HepG2 (cell line): ENCODE results near the gene COL8A1. TPM values are rescaled to one million over a fixed set of nuclear protein-coding genes. Genes with fewer than 3 reads are reported as not detected.

Experiments
- ATAC-seq: fragments of 200-7000 bp; cut with Tn5 transposase; 3 replicates; pipeline ENCODE4 v1.9.1; 2020; ENCODE audit warnings: mild to moderate bottlenecking, moderate library complexity
- BruUV-seq: library from RNA; stranded (reverse); fragments of 400-500 nt; replicated peaks from 2 replicates; lab custom pipeline; 2021; lab: Mats Ljungman, UMichigan
- CTCF ChIA-PET: fragments of 300-600 bp; formaldehyde crosslinking; extraction: SDS; loops from one replicate; lab custom pipeline; 2021; ENCODE audit warnings: low total read pairs, inconsistent platforms, low intra/inter-chr PET ratio; lab: Yijun Ruan, JAX
- POLR2A ChIA-PET: fragments of 350-600 bp; sonication (Branson Sonifier 250); formaldehyde crosslinking; loops from one replicate; lab custom pipeline; 2020; ENCODE audit warnings: antibody characterized with exemption, inconsistent platforms; lab: Yijun Ruan, JAX
- DNase-seq: peaks from one replicate; pipeline ENCODE4 v3.0.0-alpha.2; 2015; ENCODE audit warnings: low spot score
- FAIRE-seq: peaks from 3 replicates; lab custom pipeline; 2011; peaks lifted over from hg19 to GRCh38; lab: Jason Lieb, UNC
- H2AFZ ChIP-seq: one replicate; pipeline ENCODE4 v1.6.1; 2011; ENCODE audit warnings: low read length, inconsistent platforms
- H3K27ac ChIP-seq: fragments of 300-600 bp; 3 replicates; pipeline ENCODE4 v1.8.0; 2011; ENCODE audit warnings: mixed run types, mild to moderate bottlenecking, mixed read lengths, low read length, inconsistent platforms; ENCODE audit not compliant: insufficient read depth; ENCODE audit errors: extremely low read length
- H3K27me3 ChIP-seq, 2 experiments: fragments of 200-600 bp in 1 of 2; 2 replicates in 1 of 2; 3 replicates in 1 of 2; pipeline versions ENCODE4 v1.6.0 to v1.8.0; 2011; ENCODE audit warnings: low read length in 2 of 2, mild to moderate bottlenecking in 2 of 2, moderate library complexity in 2 of 2, inconsistent platforms in 1 of 2; ENCODE audit not compliant: insufficient read depth in 2 of 2, control insufficient read depth in 1 of 2
- H3K36me3 ChIP-seq, 2 experiments: fragments of 200-600 bp in 1 of 2; replicated peaks in 1 of 2; 2 replicates in 1 of 2; 3 replicates in 1 of 2; pipeline versions ENCODE4 v1.5.1 to v1.8.0; 2011; ENCODE audit warnings: low read length in 2 of 2, inconsistent platforms in 1 of 2; ENCODE audit not compliant: insufficient read depth in 2 of 2, control insufficient read depth in 1 of 2
- H3K4me1 ChIP-seq: 2 replicates; pipeline ENCODE4 v1.5.1; 2012; ENCODE audit warnings: low read length, inconsistent platforms; ENCODE audit not compliant: insufficient read depth
- H3K4me2 ChIP-seq: 2 replicates; pipeline ENCODE4 v1.6.0; 2011; ENCODE audit warnings: low read depth, low read length, inconsistent platforms
- H3K4me3 ChIP-seq, 3 experiments: fragments of 200-600 bp in 1 of 3; sonication (generic), shearing (Covaris generic) in 1 of 3; replicated peaks in 1 of 3; 2 replicates each; pipeline ENCODE4 v1.5.1; 2011 to 2016; ENCODE audit warnings: low read length in 3 of 3, inconsistent platforms in 2 of 3, low read depth in 2 of 3, mild to moderate bottlenecking in 2 of 3, control low read depth in 1 of 3, mixed read lengths in 1 of 3; ENCODE audit not compliant: insufficient read depth in 1 of 3
- H3K79me2 ChIP-seq: one replicate; pipeline ENCODE4 v1.6.1; 2011; ENCODE audit warnings: low read length, inconsistent platforms; ENCODE audit not compliant: insufficient read depth
- H3K9ac ChIP-seq: 2 replicates; pipeline ENCODE4 v1.6.0; 2011; ENCODE audit warnings: mild to moderate bottlenecking, low read depth, low read length, inconsistent platforms; ENCODE audit not compliant: insufficient read depth
- H3K9me3 ChIP-seq: 2 replicates; pipeline ENCODE4 v1.5.1; 2012; ENCODE audit warnings: mild to moderate bottlenecking, low read length
- H4K20me1 ChIP-seq: 2 replicates; pipeline ENCODE4 v1.6.0; 2011; ENCODE audit warnings: inconsistent platforms, mild to moderate bottlenecking, low read length, moderate library complexity; ENCODE audit not compliant: insufficient read depth
- AHR ChIP-seq: IDR thresholded peaks from 2 replicates; pipeline ENCODE4 v1.6.1; 2018; ENCODE audit warnings: missing genetic modification reagents, missing compliant biosample characterization
- FOXC1 ChIP-seq: sonication (generic); formaldehyde crosslinking; IDR thresholded peaks from 2 replicates; pipeline ENCODE4 v1.8.0; 2022; ENCODE audit warnings: mild to moderate bottlenecking, missing genetic modification reagents, borderline replicate concordance
- GABPA ChIP-seq, 2 experiments: IDR thresholded peaks; 2 replicates each; pipeline ENCODE4 v1.6.1; 2011 to 2016; ENCODE audit warnings: low read depth in 2 of 2, low read length in 1 of 2, missing biosample characterization in 1 of 2, missing genetic modification characterization in 1 of 2
- KLF6 ChIP-seq: IDR thresholded peaks from 2 replicates; pipeline ENCODE4 v1.8.0; 2016; ENCODE audit warnings: missing biosample characterization, missing genetic modification reagents
- MXD4 ChIP-seq: IDR thresholded peaks from 2 replicates; pipeline ENCODE4 v1.6.1; 2016; ENCODE audit warnings: mild to moderate bottlenecking, missing biosample characterization, missing genetic modification reagents
- POLR2G ChIP-seq: fragments of 200-400 bp; formaldehyde crosslinking; IDR thresholded peaks from 2 replicates; pipeline ENCODE4 v1.6.1; 2018; ENCODE audit warnings: mild to moderate bottlenecking, low read depth, low read length, moderate library complexity
- RBFOX2 ChIP-seq: fragments of 200-400 bp; formaldehyde crosslinking; IDR thresholded peaks from 2 replicates; pipeline ENCODE4 v1.6.1; 2017; ENCODE audit warnings: low read depth, mild to moderate bottlenecking, low read length
- RXRB ChIP-seq: IDR thresholded peaks from 2 replicates; pipeline ENCODE4 v1.6.1; 2016; ENCODE audit warnings: borderline replicate concordance, missing genetic modification reagents, missing compliant biosample characterization
- SSRP1 ChIP-seq: IDR thresholded peaks from 2 replicates; pipeline ENCODE4 v1.6.1; 2016; ENCODE audit warnings: control low read depth
- THYN1 ChIP-seq: sonication (generic); formaldehyde crosslinking; IDR thresholded peaks from 2 replicates; pipeline ENCODE4 v1.8.1; 2023; ENCODE audit warnings: low read depth, mild to moderate bottlenecking, moderate library complexity, missing genetic modification reagents, borderline replicate concordance
- ZC3H13 ChIP-seq: sonication (generic); formaldehyde crosslinking; IDR thresholded peaks from 2 replicates; pipeline ENCODE4 v1.8.1; 2023; ENCODE audit warnings: mild to moderate bottlenecking, missing genetic modification reagents, moderate library complexity
- ZFP1 ChIP-seq: IDR thresholded peaks from 2 replicates; pipeline ENCODE4 v1.6.1; 2016
- ZKSCAN8 ChIP-seq: IDR thresholded peaks from 2 replicates; pipeline ENCODE4 v1.6.1; 2016; ENCODE audit warnings: borderline replicate concordance, missing genetic modification reagents, missing compliant biosample characterization
- ZNF644 ChIP-seq: IDR thresholded peaks from 2 replicates; pipeline ENCODE4 v1.6.1; 2016; ENCODE audit warnings: low read depth
- WGBS: methylation state at CpG from one replicate; pipeline ENCODE4 v1.1.6; 2017; ENCODE audit warnings: low lambda C conversion rate; 5-methylcytosine and 5-hydroxymethylcytosine counted together
- in situ Hi-C: cut with HindIII; loops from 2 replicates; pipeline ENCODE4 v1.10.0; 2017; ENCODE audit warnings: low pct_unique_long_range_greater_than_20kb; ENCODE audit not compliant: extremely low pct_ligation_motif_present
- intact Hi-C: fragments of 100-400 bp; cut with micrococcal nuclease; formaldehyde crosslinking; loops from one replicate; pipeline ENCODE4 v1.10.0; 2022; ENCODE audit not compliant: unreplicated experiment
- polyA plus RNA-seq, 8 experiments: library from polyadenylated mRNA; depleted of rRNA in 3 of 8; stranded (reverse) in 7 of 8; unstranded in 1 of 8; fragments of >200 nt; fragmentation: Illumina TruSeq in 4 of 8; extraction: Trizol in 4 of 8; gene quantifications; 2 replicates each; pipeline versions ENCODE4 v1.2.1 to v1.2.3, GENCODE V29; 2011 to 2016; ENCODE audit warnings: low read depth in 4 of 8, missing spikeins in 1 of 8, mixed read lengths in 1 of 8; ENCODE audit not compliant: insufficient read depth in 1 of 8
- total RNA-seq, 5 experiments: library from RNA; depleted of rRNA; stranded (reverse); fragments of >200 nt; fragmentation: Illumina TruSeq; extraction: Trizol; gene quantifications; 2 replicates each; pipeline ENCODE4 v1.2.3, GENCODE V29; 2016; ENCODE audit warnings: low read depth in 1 of 5
- TF ChIP-seq, protein P1 (sequence below): sonication (generic); formaldehyde crosslinking; IDR thresholded peaks from 2 replicates; pipeline ENCODE4 v1.8.0; 2022; ENCODE audit warnings: mild to moderate bottlenecking, missing genetic modification reagents, moderate library complexity
- TF ChIP-seq, protein P2 (sequence below): sonication (generic); formaldehyde crosslinking; IDR thresholded peaks from 2 replicates; pipeline ENCODE4 v1.5.1; 2020; ENCODE audit warnings: mild to moderate bottlenecking, moderate library complexity, missing genetic modification reagents

The COL8A1 gene
- total and polyA plus RNA-seq, 2 of the 13 experiments (the other 11 are each of a cell fraction or from before 2014, with no cell fraction given) = not detected

DNA sequence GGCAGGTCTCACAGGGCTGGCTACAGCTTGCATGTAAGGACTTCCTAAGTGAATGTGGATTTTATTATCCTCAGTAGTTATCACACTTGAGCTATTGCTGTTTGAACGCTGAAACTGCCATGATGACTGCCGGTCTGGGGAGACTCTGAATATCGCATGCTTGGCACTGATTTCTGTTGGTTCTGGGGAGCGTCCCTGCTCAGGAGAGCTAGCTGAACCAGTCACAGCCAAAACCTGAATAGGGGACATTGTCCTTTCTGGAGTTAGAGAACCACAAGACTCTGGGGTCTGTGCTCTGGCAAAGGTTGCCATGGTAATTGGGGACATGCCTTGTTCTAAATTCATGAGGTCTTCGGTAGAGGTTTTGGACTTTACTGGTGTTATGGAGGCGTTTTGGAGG is 210.0 kb downstream of the COL8A1 start:
- in situ Hi-C loops = loop anchor here (25.0 kb wide), 1 partner anchor 739 kb away; no protein-coding TSS in a partner anchor
- peaks cover 15% of the 10 kb centered on the region for H3K79me2 ChIP-seq
- ATAC-seq (no peak; the same call in 2 of the 3 replicates), FAIRE-seq (no peak), DNase-seq (no peak)
- ChIA-PET POLR2A (no interaction called here), CTCF (no interaction called here)
- peaks cover 14 to 23% of the 10 kb centered on the region in 2 experiments for H3K36me3 ChIP-seq
- no TSS peak for BruUV-seq
- H3K4me2 ChIP-seq = no peak overlapping the region
- no peaks in the 10 kb centered on the region for H3K27me3 ChIP-seq
- H3K4me3 ChIP-seq = no peak overlapping the region
- no peak overlapping the region for H3K9ac ChIP-seq
- 100% methylated on average over 5 of the region's 6 CpGs for WGBS
- H3K4me1 ChIP-seq = peaks cover 27% of the 10 kb centered on the region
- H3K9me3 ChIP-seq = no peaks in the 10 kb centered on the region
- H4K20me1 ChIP-seq = peaks cover 24% of the 10 kb centered on the region
- H2AFZ ChIP-seq = no peak overlapping the region
- intact Hi-C loops = no loop called here
- H3K27ac ChIP-seq = no peak overlapping the region
- TF ChIP-seq RBFOX2 (peak; percentile 40), MXD4 (CRISPR knock-in tag) (peak; percentile 33; the same call in 1 of the 2 replicates), KLF6 (CRISPR knock-in tag) (peak; percentile 35; the same call in 1 of the 2 replicates), ZC3H13 (peak; percentile 69; the same call in 1 of the 2 replicates), THYN1 (CRISPR knock-in tag) (no peak), SSRP1 (CRISPR knock-in tag) (peak; percentile 5; the same call in 1 of the 2 replicates), GABPA (IDR thresholded peaks at IDR 0.05; ENCODE audit: low read depth, low read length) (no peak), GABPA (CRISPR knock-in tag; IDR thresholded peaks at IDR 0.05; ENCODE audit: low read depth) (0 out of 2 replicates have a peak, but pooled peaks have one; percentile 7), ZNF644 (CRISPR knock-in tag) (0 out of 2 replicates have a peak, but pooled peaks have one; percentile 13), AHR (CRISPR knock-in tag) (no peak), ZKSCAN8 (CRISPR knock-in tag) (0 out of 2 replicates have a peak, but pooled peaks have one; percentile 17), POLR2G (peak; percentile 69), RXRB (no peak), ZFP1 (CRISPR knock-in tag) (0 out of 2 replicates have a peak, but pooled peaks have one; percentile 12), FOXC1 (CRISPR knock-in tag) (0 out of 2 replicates have a peak, but pooled peaks have one; percentile 25)
- TF ChIP-seq, protein P1, sequence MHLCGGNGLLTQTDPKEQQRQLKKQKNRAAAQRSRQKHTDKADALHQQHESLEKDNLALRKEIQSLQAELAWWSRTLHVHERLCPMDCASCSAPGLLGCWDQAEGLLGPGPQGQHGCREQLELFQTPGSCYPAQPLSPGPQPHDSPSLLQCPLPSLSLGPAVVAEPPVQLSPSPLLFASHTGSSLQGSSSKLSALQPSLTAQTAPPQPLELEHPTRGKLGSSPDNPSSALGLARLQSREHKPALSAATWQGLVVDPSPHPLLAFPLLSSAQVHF (CRISPR knock-in tag) = no peak
- TF ChIP-seq, protein P2, sequence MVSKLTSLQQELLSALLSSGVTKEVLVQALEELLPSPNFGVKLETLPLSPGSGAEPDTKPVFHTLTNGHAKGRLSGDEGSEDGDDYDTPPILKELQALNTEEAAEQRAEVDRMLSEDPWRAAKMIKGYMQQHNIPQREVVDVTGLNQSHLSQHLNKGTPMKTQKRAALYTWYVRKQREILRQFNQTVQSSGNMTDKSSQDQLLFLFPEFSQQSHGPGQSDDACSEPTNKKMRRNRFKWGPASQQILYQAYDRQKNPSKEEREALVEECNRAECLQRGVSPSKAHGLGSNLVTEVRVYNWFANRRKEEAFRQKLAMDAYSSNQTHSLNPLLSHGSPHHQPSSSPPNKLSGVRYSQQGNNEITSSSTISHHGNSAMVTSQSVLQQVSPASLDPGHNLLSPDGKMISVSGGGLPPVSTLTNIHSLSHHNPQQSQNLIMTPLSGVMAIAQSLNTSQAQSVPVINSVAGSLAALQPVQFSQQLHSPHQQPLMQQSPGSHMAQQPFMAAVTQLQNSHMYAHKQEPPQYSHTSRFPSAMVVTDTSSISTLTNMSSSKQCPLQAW (CRISPR knock-in tag) = 0 out of 2 replicates have a peak, but pooled peaks have one; percentile 17
